Activated CD8-positive, alpha-beta memory T cell treated with anti-CD3 and anti-CD28 coated beads for 24 hours (primary cell): ENCODE data around the gene DNLZ.

ENCODE experiments used
- DNase-seq: peaks from one replicate; pipeline ENCODE4 v3.0.0-alpha.2; 2020

DNLZ gene

GRCh38 chr9:136313111-136314055 is 50.2 kb downstream of the DNLZ start:
- no peak for DNase-seq

GRCh38 chr9:136312436-136312835 is 51.1 kb downstream of the DNLZ start:
- DNase-seq = peak; percentile 72

DNA sequence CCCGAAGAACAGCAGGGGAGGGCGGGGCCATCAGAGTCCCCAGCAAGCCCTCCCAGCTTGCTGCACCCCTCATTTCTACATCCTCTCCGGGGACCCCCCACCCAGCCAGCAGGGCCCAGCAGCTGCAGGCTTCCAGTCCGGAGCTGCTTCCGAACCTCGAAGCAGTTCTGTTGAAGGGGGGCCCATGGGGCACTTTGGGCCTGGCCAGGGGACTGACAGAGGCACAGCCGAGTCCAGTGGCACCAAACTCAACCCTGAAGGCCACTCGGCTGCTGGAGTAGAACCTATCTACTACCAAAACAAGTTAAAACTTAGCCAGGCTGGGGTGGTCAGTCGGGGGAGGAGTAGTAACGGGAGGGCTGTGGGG is 51.6 kb downstream of the DNLZ start:
- DNase-seq = no peak

- DNase-seq = no peak
These were observed 52.2 kb downstream of the DNLZ start for GRCh38 chr9:136311051-136312008.

GRCh38 chr9:136310273-136311030 is 53.1 kb downstream of the DNLZ start:
- DNase-seq = no peak

DNA sequence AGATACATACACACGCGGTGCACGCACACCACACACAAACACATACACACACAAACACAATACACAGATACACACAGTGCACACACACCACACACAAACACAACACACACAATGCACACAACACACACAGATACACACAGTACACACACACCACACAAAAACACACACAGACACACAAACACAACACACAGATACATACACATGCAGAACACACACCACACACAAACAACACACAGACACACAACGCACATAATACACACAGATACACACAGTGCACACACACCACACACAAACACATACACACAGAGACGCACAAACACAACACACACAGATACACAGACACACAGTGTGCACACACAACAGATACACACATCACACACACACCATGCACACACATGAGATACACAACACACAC is 53.7 kb downstream of the DNLZ start:
- no peak for DNase-seq
